Measurements from ENCODE around the gene TCOF1. TPM values are rescaled to one million over a fixed set of nuclear protein-coding genes. Genes with fewer than 3 reads are reported as not detected.

Gene TCOF1
- total RNA-seq, 5 donors from 2014 or later (not counting 1 experiment from before 2014, with no cell fraction given), result 50.4 to 67.8 (median 58.4) TPM

- Histone ChIP-seq H3K27ac (ENCODE audit: low read length) (no peak overlapping the region), H3K27me3 (replicated peaks in 1 of 2; ENCODE audit: control insufficient read depth in 2 of 2, extremely low read depth in 1 of 2, insufficient read depth in 2 of 2, low read length in 1 of 2) (no peaks in the 10 kb centered on the region), H3K36me3 (ENCODE audit: control insufficient read depth in 2 of 2, extremely low read depth in 1 of 2, insufficient read depth in 1 of 2, low read length in 1 of 2) (peaks cover 11 to 78% of the 10 kb centered on the region in 2 donors), H3K4me1 (ENCODE audit: control insufficient read depth in 1 of 2, extremely low read depth in 1 of 2, insufficient read depth in 2 of 2, low read length in 2 of 2) (peaks cover 2 to 24% of the 10 kb centered on the region in 2 experiments), H3K4me3 (ENCODE audit: control insufficient read depth in 1 of 2, extremely low read depth in 1 of 2, low read length in 1 of 2) (no peak overlapping the region), H3K9me3 (no peaks in the 10 kb centered on the region)
- ATAC-seq (replicated peaks in 1 of 4) (no peak), DNase-seq (no peak)
- peaks cover 36 to 53% (median 42%) of the 10 kb centered on the region in 3 donors for H3K4me1 Mint-ChIP-seq
- H3K9me3 Mint-ChIP-seq, result no peaks in the 10 kb centered on the region
- H3K27ac Mint-ChIP-seq, result peak overlapping the region in 1 of 2 donors; percentile 3
- CTCF ChIA-PET, result no interaction called here
- peaks cover 56% of the 10 kb centered on the region for H3K36me3 Mint-ChIP-seq
- H3K27me3 Mint-ChIP-seq, result no peaks in the 10 kb centered on the region
- POLR2A ChIA-PET, result interaction anchor here in 1 of 2 donors (0.6 kb wide), 1 partner anchor 124 kb away, joined by 9 read pairs; no protein-coding TSS in a partner anchor
- WGBS (ENCODE audit: insufficient coverage), result 88% methylated on average over 1 of the region's 2 CpGs
- no peak overlapping the region for H3K4me3 Mint-ChIP-seq
These were observed 5.7 kb downstream of the TCOF1 start for GRCh38 chr5:150363185-150363584.

GRCh38 chr5:150364004-150364403, 6.5 kb downstream of the TCOF1 start:
- no peak for ATAC-seq (replicated peaks in 1 of 4)
- Mint-ChIP-seq H3K4me1 (peaks cover 28 to 45% (median 34%) of the 10 kb centered on the region in 3 donors), H3K27ac (no peak overlapping the region), H3K9me3 (no peaks in the 10 kb centered on the region), H3K4me3 (no peak overlapping the region), H3K27me3 (no peaks in the 10 kb centered on the region), H3K36me3 (peaks cover 57% of the 10 kb centered on the region)
- POLR2A ChIA-PET, result no interaction called here
- no peak overlapping the region for H3K4me3 ChIP-seq (ENCODE audit: control insufficient read depth in 1 of 2, extremely low read depth in 1 of 2, low read length in 1 of 2)
- no peaks in the 10 kb centered on the region for H3K27me3 ChIP-seq (replicated peaks in 1 of 2; ENCODE audit: control insufficient read depth in 2 of 2, extremely low read depth in 1 of 2, insufficient read depth in 2 of 2, low read length in 1 of 2)
- CTCF ChIA-PET, result interaction anchor here (0.6 to 0.9 kb wide), 2 partner anchors 72 to 483 kb away, joined by 3 read pairs; no protein-coding TSS in a partner anchor
- no peak for DNase-seq
- no peaks in the 10 kb centered on the region for H3K9me3 ChIP-seq
- 92% methylated on average over 5 of the region's 9 CpGs for WGBS (ENCODE audit: insufficient coverage)
- H3K27ac ChIP-seq (ENCODE audit: low read length), result no peak overlapping the region
- peaks cover 16 to 87% of the 10 kb centered on the region in 2 donors for H3K36me3 ChIP-seq (ENCODE audit: control insufficient read depth in 2 of 2, extremely low read depth in 1 of 2, insufficient read depth in 1 of 2, low read length in 1 of 2)
- H3K4me1 ChIP-seq (ENCODE audit: control insufficient read depth in 1 of 2, extremely low read depth in 1 of 2, insufficient read depth in 2 of 2, low read length in 2 of 2), result peaks cover 2 to 15% of the 10 kb centered on the region in 2 experiments

GRCh38 chr5:150368526-150368925, 11.0 kb downstream of the TCOF1 start:
- no peaks in the 10 kb centered on the region for H3K9me3 ChIP-seq
- no peaks in the 10 kb centered on the region for H3K27me3 ChIP-seq (replicated peaks in 1 of 2; ENCODE audit: control insufficient read depth in 2 of 2, extremely low read depth in 1 of 2, insufficient read depth in 2 of 2, low read length in 1 of 2)
- WGBS (ENCODE audit: insufficient coverage), result 96% methylated on average over 4 of the region's 4 CpGs
- no peak overlapping the region for H3K27ac ChIP-seq (ENCODE audit: low read length)
- ATAC-seq (replicated peaks in 1 of 4), result no peak
- Mint-ChIP-seq H3K27ac (no peak overlapping the region), H3K27me3 (no peaks in the 10 kb centered on the region), H3K4me1 (peaks cover 0 to 6% (median 0%) of the 10 kb centered on the region in 3 donors), H3K36me3 (peaks cover 64% of the 10 kb centered on the region), H3K9me3 (no peaks in the 10 kb centered on the region), H3K4me3 (no peak overlapping the region)
- ChIA-PET POLR2A (no interaction called here), CTCF (no interaction called here)
- no peaks in the 10 kb centered on the region for H3K4me1 ChIP-seq (ENCODE audit: control insufficient read depth in 1 of 2, extremely low read depth in 1 of 2, insufficient read depth in 2 of 2, low read length in 2 of 2)
- H3K4me3 ChIP-seq (ENCODE audit: control insufficient read depth in 1 of 2, extremely low read depth in 1 of 2, low read length in 1 of 2), result no peak overlapping the region
- peaks cover 31 to 91% of the 10 kb centered on the region in 2 donors for H3K36me3 ChIP-seq (ENCODE audit: control insufficient read depth in 2 of 2, extremely low read depth in 1 of 2, insufficient read depth in 1 of 2, low read length in 1 of 2)
- DNase-seq, result no peak

GRCh38 chr5:150372639-150373038, 15.1 kb downstream of the TCOF1 start:
- Mint-ChIP-seq H3K36me3 (peaks cover 62% of the 10 kb centered on the region), H3K4me1 (peaks cover 0 to 10% (median 6%) of the 10 kb centered on the region in 3 donors), H3K27me3 (no peaks in the 10 kb centered on the region), H3K9me3 (no peaks in the 10 kb centered on the region), H3K27ac (no peak overlapping the region), H3K4me3 (no peak overlapping the region)
- ChIA-PET CTCF (no interaction called here), POLR2A (no interaction called here)
- ATAC-seq (replicated peaks in 1 of 4) (no peak), DNase-seq (no peak)
- Histone ChIP-seq H3K4me1 (ENCODE audit: control insufficient read depth in 1 of 2, extremely low read depth in 1 of 2, insufficient read depth in 2 of 2, low read length in 2 of 2) (peaks cover 0 to 31% of the 10 kb centered on the region in 2 experiments), H3K4me3 (ENCODE audit: control insufficient read depth in 1 of 2, extremely low read depth in 1 of 2, low read length in 1 of 2) (no peak overlapping the region), H3K36me3 (ENCODE audit: control insufficient read depth in 2 of 2, extremely low read depth in 1 of 2, insufficient read depth in 1 of 2, low read length in 1 of 2) (peaks cover 54 to 99% of the 10 kb centered on the region in 2 donors), H3K27ac (ENCODE audit: low read length) (no peak overlapping the region), H3K9me3 (no peaks in the 10 kb centered on the region), H3K27me3 (replicated peaks in 1 of 2; ENCODE audit: control insufficient read depth in 2 of 2, extremely low read depth in 1 of 2, insufficient read depth in 2 of 2, low read length in 1 of 2) (no peaks in the 10 kb centered on the region)
- 87% methylated on average over 3 of the region's 6 CpGs for whole genome bisulfite sequencing (ENCODE audit: insufficient coverage)

GRCh38 chr5:150374651-150375050, 17.2 kb downstream of the TCOF1 start:
- peak overlapping the region; percentile 7 for H3K27ac ChIP-seq (ENCODE audit: low read length)
- ChIA-PET POLR2A (interaction anchor here in 1 of 2 donors (0.6 kb wide), 1 partner anchor 35 kb away, joined by 3 read pairs; no protein-coding TSS in a partner anchor), CTCF (no interaction called here)
- ATAC-seq (replicated peaks in 1 of 4) (no peak), DNase-seq (no peak)
- H3K36me3 ChIP-seq (ENCODE audit: control insufficient read depth in 2 of 2, extremely low read depth in 1 of 2, insufficient read depth in 1 of 2, low read length in 1 of 2), result peaks cover 51 to 99% of the 10 kb centered on the region in 2 donors
- H3K9me3 Mint-ChIP-seq, result no peaks in the 10 kb centered on the region
- H3K4me1 ChIP-seq (ENCODE audit: control insufficient read depth in 1 of 2, extremely low read depth in 1 of 2, insufficient read depth in 2 of 2, low read length in 2 of 2), result peaks cover 0 to 50% of the 10 kb centered on the region in 2 experiments
- H3K9me3 ChIP-seq, result no peaks in the 10 kb centered on the region
- H3K27me3 Mint-ChIP-seq, result no peaks in the 10 kb centered on the region
- no peaks in the 10 kb centered on the region for H3K27me3 ChIP-seq (replicated peaks in 1 of 2; ENCODE audit: control insufficient read depth in 2 of 2, extremely low read depth in 1 of 2, insufficient read depth in 2 of 2, low read length in 1 of 2)
- H3K4me1 Mint-ChIP-seq, result peaks cover 0 to 13% (median 7%) of the 10 kb centered on the region in 3 donors
- 90% methylated on average over 9 of the region's 11 CpGs for WGBS (ENCODE audit: insufficient coverage)
- H3K36me3 Mint-ChIP-seq, result peaks cover 72% of the 10 kb centered on the region
- H3K4me3 ChIP-seq (ENCODE audit: control insufficient read depth in 1 of 2, extremely low read depth in 1 of 2, low read length in 1 of 2), result no peak overlapping the region
- no peak overlapping the region for H3K4me3 Mint-ChIP-seq
- no peak overlapping the region for H3K27ac Mint-ChIP-seq

GRCh38 chr5:150376799-150377771, 19.6 kb downstream of the TCOF1 start:
- no peaks in the 10 kb centered on the region for H3K27me3 Mint-ChIP-seq
- H3K4me1 ChIP-seq (ENCODE audit: control insufficient read depth in 1 of 2, extremely low read depth in 1 of 2, insufficient read depth in 2 of 2, low read length in 2 of 2), result peaks cover 0 to 50% of the 10 kb centered on the region in 2 experiments
- no peak overlapping the region for H3K4me3 ChIP-seq (ENCODE audit: control insufficient read depth in 1 of 2, extremely low read depth in 1 of 2, low read length in 1 of 2)
- peaks cover 0 to 13% (median 7%) of the 10 kb centered on the region in 3 donors for H3K4me1 Mint-ChIP-seq
- H3K4me3 Mint-ChIP-seq, result no peak overlapping the region
- peak overlapping the region; percentile 72 for H3K27ac ChIP-seq (ENCODE audit: low read length)
- ChIA-PET CTCF (interaction anchor here in 1 of 2 donors (0.7 kb wide), 1 partner anchor 59 kb away, joined by 3 read pairs; no protein-coding TSS in a partner anchor), POLR2A (no interaction called here)
- H3K9me3 ChIP-seq, result no peaks in the 10 kb centered on the region
- H3K9me3 Mint-ChIP-seq, result no peaks in the 10 kb centered on the region
- 51% methylated on average over 7 of the region's 10 CpGs for WGBS (ENCODE audit: insufficient coverage)
- peak in 2 of 4 experiments; percentile 57 to 61 for ATAC-seq (replicated peaks in 1 of 4)
- no peaks in the 10 kb centered on the region for H3K27me3 ChIP-seq (replicated peaks in 1 of 2; ENCODE audit: control insufficient read depth in 2 of 2, extremely low read depth in 1 of 2, insufficient read depth in 2 of 2, low read length in 1 of 2)
- H3K27ac Mint-ChIP-seq, result peak overlapping the region; percentile 80 to 88
- H3K36me3 Mint-ChIP-seq, result peaks cover 72% of the 10 kb centered on the region
- H3K36me3 ChIP-seq (ENCODE audit: control insufficient read depth in 2 of 2, extremely low read depth in 1 of 2, insufficient read depth in 1 of 2, low read length in 1 of 2), result peaks cover 40 to 98% of the 10 kb centered on the region in 2 donors
- peak in 1 of 35 experiments; percentile 39 for DNase-seq

Data from T-cell (primary cell).